GM23338 (cell line): Measurements from ENCODE around the gene MEGF6. TPM values are rescaled to one million over a fixed set of nuclear protein-coding genes. Genes with fewer than 3 reads are reported as not detected.

Source experiments
- ATAC-seq: fragments of 200-7000 bp; cut with Tn5 transposase; 3 replicates; pipeline ENCODE4 v1.9.1; 2020
- DNase-seq: peaks from one replicate; pipeline ENCODE4 v3.0.0-alpha.2; 2015; ENCODE audit warnings: low spot score
- H2AFZ ChIP-seq: fragments of 200-600 bp; sonication (generic); 2 replicates; pipeline ENCODE4 v1.8.0; 2016; ENCODE audit warnings: antibody characterized with exemption, mild to moderate bottlenecking, moderate library complexity
- H3F3A ChIP-seq: fragments of 200-600 bp; sonication (generic); replicated peaks from 2 replicates; pipeline ENCODE4 v1.8.0; 2017; ENCODE audit warnings: antibody characterized with exemption, mixed run types, low read depth
- H3K27ac ChIP-seq: fragments of 200-600 bp; sonication (generic); 2 replicates; pipeline ENCODE4 v1.6.1; 2016; ENCODE audit warnings: low read depth
- H3K27me3 ChIP-seq: fragments of 200-600 bp; sonication (generic); 2 replicates; pipeline ENCODE4 v1.8.0; 2016; ENCODE audit warnings: mild to moderate bottlenecking, mixed run types, moderate library complexity; ENCODE audit not compliant: insufficient read depth
- H3K36me3 ChIP-seq: fragments of 200-600 bp; sonication (generic); 2 replicates; pipeline ENCODE4 v1.8.0; 2016; ENCODE audit warnings: mild to moderate bottlenecking; ENCODE audit not compliant: insufficient read depth
- H3K4me1 ChIP-seq: fragments of 200-600 bp; sonication (generic); 2 replicates; pipeline ENCODE4 v1.8.0; 2016; ENCODE audit warnings: mild to moderate bottlenecking, moderate library complexity; ENCODE audit not compliant: insufficient read depth
- H3K4me2 ChIP-seq: fragments of 200-600 bp; sonication (generic); 2 replicates; pipeline ENCODE4 v1.7.1; 2017; ENCODE audit warnings: mixed run types
- H3K4me3 ChIP-seq: fragments of 200-600 bp; sonication (generic); 2 replicates; pipeline ENCODE4 v1.6.1; 2016; ENCODE audit warnings: mixed run types
- H3K79me2 ChIP-seq: fragments of 200-600 bp; sonication (generic); replicated peaks from 2 replicates; pipeline ENCODE4 v1.8.0; 2017; ENCODE audit warnings: mild to moderate bottlenecking; ENCODE audit not compliant: insufficient read depth
- H3K9me2 ChIP-seq: fragments of 200-600 bp; sonication (generic); 2 replicates; pipeline ENCODE4 v1.8.0; 2017; ENCODE audit not compliant: insufficient read depth
- H4K20me1 ChIP-seq: fragments of 200-600 bp; sonication (generic); replicated peaks from 2 replicates; pipeline ENCODE4 v1.8.0; 2017; ENCODE audit warnings: mild to moderate bottlenecking; ENCODE audit not compliant: insufficient read depth
- H3K27ac Mint-ChIP-seq: 2 replicates; pipeline ENCODE4 v1.8.0; 2020; ENCODE audit warnings: inconsistent platforms, mild to moderate bottlenecking, moderate library complexity, mixed read lengths
- H3K27me3 Mint-ChIP-seq: 3 replicates; pipeline ENCODE4 v1.8.0; 2022; ENCODE audit warnings: low read depth, mild to moderate bottlenecking, moderate library complexity, mixed read lengths, inconsistent platforms; ENCODE audit not compliant: insufficient read depth, poor library complexity
- H3K36me3 Mint-ChIP-seq: 3 replicates; pipeline ENCODE4 v1.8.0; 2021; ENCODE audit warnings: low read depth, mild to moderate bottlenecking, inconsistent platforms, moderate library complexity, mixed read lengths
- H3K4me1 Mint-ChIP-seq: 3 replicates; pipeline ENCODE4 v1.8.0; 2020; ENCODE audit warnings: mild to moderate bottlenecking, inconsistent platforms, mixed read lengths
- H3K4me3 Mint-ChIP-seq: 3 replicates; pipeline ENCODE4 v1.8.0; 2021; ENCODE audit warnings: moderate library complexity, mild to moderate bottlenecking, inconsistent platforms, mixed read lengths
- H3K9me3 Mint-ChIP-seq: 3 replicates; pipeline ENCODE4 v1.8.0; 2020; ENCODE audit warnings: moderate library complexity, mild to moderate bottlenecking, inconsistent platforms, mixed read lengths
- CREB1 ChIP-seq: fragments of 250-450 bp; sonication (Bioruptor Pico); IDR thresholded peaks from 2 replicates; pipeline ENCODE4 v1.5.0; 2020; ENCODE audit warnings: low read depth, mild to moderate bottlenecking, moderate library complexity
- CTCF ChIP-seq, 2 experiments: fragments of 200-600 bp in 1 of 2; sonication (generic) in 1 of 2; conservative IDR thresholded peaks; 2 replicates each; pipeline versions ENCODE4 v1.5.1 to v1.6.1; 2016 to 2017; ENCODE audit warnings: antibody characterized with exemption in 2 of 2, low read depth in 2 of 2, mild to moderate bottlenecking in 2 of 2, moderate library complexity in 1 of 2
- ETS1 ChIP-seq: IDR thresholded peaks from 2 replicates; pipeline ENCODE4 v1.6.1; 2016; ENCODE audit warnings: antibody characterized with exemption
- EZH2 ChIP-seq: fragments of 200-600 bp; sonication (generic); IDR thresholded peaks from one replicate; pipeline ENCODE4 v1.8.0; 2017; ENCODE audit warnings: antibody characterized with exemption, mild to moderate bottlenecking, low read depth; ENCODE audit not compliant: unreplicated experiment
- EZH2phosphoT487 ChIP-seq: fragments of 200-600 bp; sonication (generic); IDR thresholded peaks from one replicate; pipeline ENCODE4 v1.8.1; 2018; ENCODE audit warnings: antibody characterized with exemption; ENCODE audit not compliant: unreplicated experiment
- NANOG ChIP-seq: IDR thresholded peaks from 2 replicates; pipeline ENCODE4 v1.6.1; 2016; ENCODE audit warnings: antibody characterized with exemption, borderline replicate concordance
- REST ChIP-seq: IDR thresholded peaks from one replicate; pipeline ENCODE4 v1.6.1; 2018; ENCODE audit warnings: antibody characterized with exemption; ENCODE audit not compliant: unreplicated experiment
- STAT1 ChIP-seq: IDR thresholded peaks from one replicate; pipeline ENCODE4 v1.6.1; 2016; ENCODE audit warnings: antibody characterized with exemption; ENCODE audit not compliant: unreplicated experiment
- ZNF114 ChIP-seq: fragments of 250-450 bp; sonication (Bioruptor Pico); IDR thresholded peaks from 2 replicates; pipeline ENCODE4 v1.5.0; 2020; ENCODE audit warnings: mild to moderate bottlenecking, moderate library complexity
- polyA plus RNA-seq: library from polyadenylated mRNA; unstranded; fragments of >200 nt; fragmentation: Nextera tagmentation; extraction: Ambion mirVana; gene quantifications from 2 replicates; pipeline ENCODE4 v1.2.1, GENCODE V29; 2016
- total RNA-seq: library from RNA; depleted of rRNA; stranded (reverse); fragments of >200 nt; shearing (Covaris generic); gene quantifications from 2 replicates; pipeline ENCODE4 v1.2.3, GENCODE V29; 2014

The MEGF6 gene
- total and polyA plus RNA-seq, 2 experiments from 2014 or later = 4.0 to 21.4 TPM

- H3K4me3 Mint-ChIP-seq = no peak overlapping the region
- no peak for DNase-seq
- no peak overlapping the region for H3K27ac Mint-ChIP-seq
- TF ChIP-seq EZH2phosphoT487 (no peak), STAT1 (no peak)
- H3K36me3 Mint-ChIP-seq = peaks cover 2% of the 10 kb centered on the region; the same call in 1 of the 3 replicates
- no peak overlapping the region for H3K27ac ChIP-seq
- H3K9me3 Mint-ChIP-seq = no peaks in the 10 kb centered on the region
- H3K4me1 Mint-ChIP-seq = no peaks in the 10 kb centered on the region; the same call in 2 of the 3 replicates
- ATAC-seq = no peak
- no peaks in the 10 kb centered on the region for H3K36me3 ChIP-seq
- H3K4me2 ChIP-seq = no peak overlapping the region
- no peaks in the 10 kb centered on the region for H3K79me2 ChIP-seq
- H3K27me3 Mint-ChIP-seq = peaks cover 4% of the 10 kb centered on the region
- H3K4me3 ChIP-seq = no peak overlapping the region
- H3K27me3 ChIP-seq = no peaks in the 10 kb centered on the region
- H3F3A ChIP-seq = no peaks in the 10 kb centered on the region
- no peak overlapping the region for H2AFZ ChIP-seq
- no peaks in the 10 kb centered on the region; the same call in 1 of the 2 replicates for H4K20me1 ChIP-seq
- H3K4me1 ChIP-seq = no peaks in the 10 kb centered on the region
- H3K9me2 ChIP-seq = no peaks in the 10 kb centered on the region
Measured at GRCh38 chr1:3511306-3511705, 100.0 kb downstream of the MEGF6 start.

- Mint-ChIP-seq H3K36me3 (peaks cover 2% of the 10 kb centered on the region; the same call in 1 of the 3 replicates), H3K27ac (no peak overlapping the region), H3K4me3 (no peak overlapping the region), H3K27me3 (peaks cover 4% of the 10 kb centered on the region), H3K4me1 (no peaks in the 10 kb centered on the region; the same call in 2 of the 3 replicates), H3K9me3 (no peaks in the 10 kb centered on the region)
- H3F3A ChIP-seq = no peaks in the 10 kb centered on the region
- no peak overlapping the region for H3K4me2 ChIP-seq
- H3K4me3 ChIP-seq = no peak overlapping the region
- no peaks in the 10 kb centered on the region; the same call in 1 of the 2 replicates for H4K20me1 ChIP-seq
- DNase-seq = no peak
- no peaks in the 10 kb centered on the region for H3K79me2 ChIP-seq
- no peaks in the 10 kb centered on the region for H3K36me3 ChIP-seq
- no peaks in the 10 kb centered on the region for H3K4me1 ChIP-seq
- ATAC-seq = no peak
- no peaks in the 10 kb centered on the region for H3K27me3 ChIP-seq
- no peak overlapping the region for H3K27ac ChIP-seq
- H2AFZ ChIP-seq = no peak overlapping the region
- H3K9me2 ChIP-seq = no peaks in the 10 kb centered on the region
- no peak for TF ChIP-seq REST
- TF ChIP-seq EZH2 = no peak
- TF ChIP-seq ZNF114 (CRISPR knock-in tag) = no peak
- no peak for TF ChIP-seq ETS1
- TF ChIP-seq CTCF (conservative IDR thresholded peaks at IDR 0.05; ENCODE audit: low read depth in 2 of 2) = no peak
- TF ChIP-seq NANOG = no peak
- no peak for TF ChIP-seq STAT1
- TF ChIP-seq EZH2phosphoT487 = no peak
- no peak for TF ChIP-seq CREB1
Measured at GRCh38 chr1:3510956-3511250, 100.4 kb downstream of the MEGF6 start.
